ENCODE results near the gene IGFBPL1. TPM values are rescaled to one million over a fixed set of nuclear protein-coding genes. Genes with fewer than 3 reads are reported as not detected.
"Not testable (repeated sequence)": the region's sequence is repeated elsewhere in the genome, so short reads cannot be mapped to it uniquely, and the experiment has no call there.

Gene IGFBPL1
- total RNA-seq, 2 donors from 2014 or later, result 0.32 to 14.3 TPM

GRCh38 chr9:38408719-38409118 is 15.5 kb downstream of the IGFBPL1 start:
- Histone ChIP-seq H3K27me3 (replicated peaks; ENCODE audit: insufficient read depth) (no peaks in the 10 kb centered on the region), H3K4me3 (no peak overlapping the region), H3K4me1 (replicated peaks) (no peaks in the 10 kb centered on the region), H3K9me3 (no peaks in the 10 kb centered on the region), H3K36me3 (no peaks in the 10 kb centered on the region), H3K27ac (no peak overlapping the region)
- DNase-seq (ENCODE audit: low spot score), result no peak
- no peak for TF ChIP-seq CTCF (IDR thresholded peaks at IDR 0.05)
- no peak for TF ChIP-seq POLR2AphosphoS5 (IDR thresholded peaks at IDR 0.05)
- no peak for TF ChIP-seq POLR2A (IDR thresholded peaks at IDR 0.05)
- 56% methylated on average over 4 of the region's 4 CpGs for WGBS
- intact Hi-C loops (cut with DNase I), result no loop called here

GRCh38 chr9:38406476-38407186 is 17.6 kb downstream of the IGFBPL1 start:
- no peak for TF ChIP-seq POLR2AphosphoS5 (IDR thresholded peaks at IDR 0.05)
- TF ChIP-seq CTCF (IDR thresholded peaks at IDR 0.05), result no peak
- no peak for TF ChIP-seq POLR2A (IDR thresholded peaks at IDR 0.05)
- no peak for DNase-seq (ENCODE audit: low spot score)
- H3K27ac ChIP-seq, result no peak overlapping the region
- no peaks in the 10 kb centered on the region for H3K4me1 ChIP-seq (replicated peaks)
- H3K4me3 ChIP-seq, result no peak overlapping the region
- no peaks in the 10 kb centered on the region for H3K9me3 ChIP-seq
- 88% methylated on average over 9 of the region's 9 CpGs for WGBS
- no peaks in the 10 kb centered on the region for H3K27me3 ChIP-seq (replicated peaks; ENCODE audit: insufficient read depth)
- intact Hi-C loops (cut with DNase I), result no loop called here
- H3K36me3 ChIP-seq, result no peaks in the 10 kb centered on the region

- intact Hi-C loops (cut with DNase I), result no loop called here
- no peaks in the 10 kb centered on the region for H3K27me3 ChIP-seq (replicated peaks; ENCODE audit: insufficient read depth)
- 52% methylated on average over 3 of the region's 3 CpGs for WGBS
- H3K9me3 ChIP-seq, result no peaks in the 10 kb centered on the region
- TF ChIP-seq CTCF (IDR thresholded peaks at IDR 0.05) (no peak), POLR2AphosphoS5 (IDR thresholded peaks at IDR 0.05) (no peak), POLR2A (IDR thresholded peaks at IDR 0.05) (no peak)
- H3K36me3 ChIP-seq, result no peaks in the 10 kb centered on the region
- DNase-seq (ENCODE audit: low spot score), result no peak
- H3K27ac ChIP-seq, result no peak overlapping the region
- no peaks in the 10 kb centered on the region for H3K4me1 ChIP-seq (replicated peaks)
- H3K4me3 ChIP-seq, result no peak overlapping the region
These were observed 18.5 kb downstream of the IGFBPL1 start for GRCh38 chr9:38405785-38406184.

GRCh38 chr9:38404314-38404713 is 19.9 kb downstream of the IGFBPL1 start:
- Histone ChIP-seq H3K27me3 (replicated peaks; ENCODE audit: insufficient read depth) (no peaks in the 10 kb centered on the region), H3K4me3 (no peak overlapping the region), H3K9me3 (no peaks in the 10 kb centered on the region), H3K36me3 (no peaks in the 10 kb centered on the region), H3K4me1 (replicated peaks) (no peaks in the 10 kb centered on the region), H3K27ac (no peak overlapping the region)
- no peak for TF ChIP-seq POLR2AphosphoS5 (IDR thresholded peaks at IDR 0.05)
- TF ChIP-seq POLR2A (IDR thresholded peaks at IDR 0.05), result no peak
- TF ChIP-seq CTCF (IDR thresholded peaks at IDR 0.05), result no peak
- DNase-seq (ENCODE audit: low spot score), result no peak
- intact Hi-C loops (cut with DNase I), result no loop called here
- 57% methylated on average over 6 of the region's 6 CpGs for WGBS

GRCh38 chr9:38401994-38402393 is 22.3 kb downstream of the IGFBPL1 start:
- Histone ChIP-seq H3K27me3 (replicated peaks; ENCODE audit: insufficient read depth) (no peaks in the 10 kb centered on the region), H3K4me3 (no peak overlapping the region), H3K9me3 (no peaks in the 10 kb centered on the region), H3K4me1 (replicated peaks) (no peaks in the 10 kb centered on the region), H3K36me3 (no peaks in the 10 kb centered on the region), H3K27ac (no peak overlapping the region)
- TF ChIP-seq POLR2AphosphoS5 (IDR thresholded peaks at IDR 0.05), result no peak
- TF ChIP-seq POLR2A (IDR thresholded peaks at IDR 0.05), result no peak
- TF ChIP-seq CTCF (IDR thresholded peaks at IDR 0.05), result no peak
- WGBS, result 82% methylated on average over 6 of the region's 6 CpGs
- DNase-seq (ENCODE audit: low spot score), result no peak
- intact Hi-C loops (cut with DNase I), result no loop called here

- DNase-seq (ENCODE audit: low spot score); H3K27ac ChIP-seq; H3K4me3 ChIP-seq; H3K36me3 ChIP-seq; H3K9me3 ChIP-seq; H3K4me1 ChIP-seq (replicated peaks); H3K27me3 ChIP-seq (replicated peaks; ENCODE audit: insufficient read depth): not testable (repeated sequence)
- 84% methylated on average over 1 of the region's 1 CpG for WGBS
- intact Hi-C loops (cut with DNase I), result loop anchor here (5.0 to 10.0 kb wide), 2 partner anchors 327 to 914 kb away; partner anchors contain the start of gene POLR1E
These were observed 25.1 kb downstream of the IGFBPL1 start for GRCh38 chr9:38399191-38399590.
